HTR-8/SVneo (cell line): Measurements from ENCODE around the gene SRD5A3.

Experiments used
- DNase-seq: peaks from one replicate; pipeline ENCODE4 v3.0.0; 2011; ENCODE audit warnings: low spot score, mixed read lengths; ENCODE audit not compliant: insufficient read length
- FAIRE-seq: peaks from 2 replicates; lab custom pipeline; 2011; peaks lifted over from hg19 to GRCh38; lab: Jason Lieb, UNC

The SRD5A3 gene

DNA sequence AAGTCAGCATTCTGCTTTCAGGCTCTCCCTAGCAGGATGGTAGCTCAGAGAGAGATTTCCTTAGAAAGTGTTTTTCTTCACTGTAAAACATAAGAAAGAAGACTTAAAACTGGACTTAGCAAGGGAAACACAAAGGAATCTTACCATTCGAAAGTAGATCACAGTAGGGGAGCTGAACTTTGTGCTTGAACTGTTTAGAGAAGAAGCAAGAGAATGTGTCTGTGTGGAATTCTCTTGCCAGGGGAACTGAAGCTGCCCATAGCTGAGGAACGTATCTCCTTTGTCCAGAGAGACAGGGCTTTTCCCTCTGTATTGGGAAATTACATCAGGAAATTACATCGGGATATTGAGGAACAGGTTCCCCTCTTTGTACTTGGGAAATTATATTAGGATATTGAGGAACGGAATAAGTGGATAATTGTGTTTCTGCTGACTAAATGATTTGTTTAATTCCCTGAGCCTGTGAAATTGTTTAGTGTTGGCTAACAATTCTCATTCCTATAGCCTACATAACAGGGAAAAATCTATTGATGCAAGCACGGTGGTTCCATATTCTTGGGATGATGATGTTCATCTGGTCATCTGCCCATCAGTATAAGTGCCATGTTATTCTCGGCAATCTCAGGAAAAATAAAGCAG is 21.2 kb downstream of the SRD5A3 start:
- DNase-seq (no peak), FAIRE-seq (no peak)

DNA sequence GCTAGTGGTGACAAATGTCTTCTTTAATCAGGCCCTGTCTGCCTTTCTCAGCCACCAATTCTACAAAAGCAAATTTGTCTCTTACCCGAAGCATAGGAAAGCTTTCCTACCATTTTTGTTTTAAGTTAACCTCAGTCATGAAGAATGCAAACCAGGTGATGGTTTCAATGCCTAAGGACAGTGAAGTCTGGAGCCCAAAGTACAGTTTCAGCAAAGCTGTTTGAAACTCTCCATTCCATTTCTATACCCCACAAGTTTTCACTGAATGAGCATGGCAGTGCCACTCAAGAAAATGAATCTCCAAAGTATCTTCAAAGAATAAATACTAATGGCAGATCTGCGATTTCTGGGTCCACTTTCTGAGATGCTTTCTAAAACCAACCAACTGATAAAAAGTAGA is 23.9 kb downstream of the SRD5A3 start:
- DNase-seq (no peak), FAIRE-seq (no peak)

DNA sequence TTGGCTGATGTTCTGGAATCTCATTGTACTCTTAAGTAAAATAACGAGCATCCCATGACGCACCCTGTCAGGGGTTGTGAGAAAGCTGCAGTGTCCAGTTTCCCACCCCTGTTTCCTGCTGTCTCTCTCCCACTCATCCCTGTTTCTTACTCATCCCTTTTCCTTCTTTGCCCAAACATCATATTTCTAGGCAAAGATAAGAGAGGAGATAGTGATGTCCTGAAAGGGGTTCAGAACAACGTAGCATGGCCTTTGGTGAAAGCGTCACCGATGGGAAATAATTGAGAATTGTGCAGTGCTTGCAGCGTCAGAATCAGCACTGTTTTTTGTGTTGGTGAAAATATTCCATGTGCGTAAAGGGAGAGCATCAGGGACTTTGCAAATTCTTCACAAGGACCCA is 26.2 kb downstream of the SRD5A3 start:
- DNase-seq, result no peak
- no peak for FAIRE-seq

DNA sequence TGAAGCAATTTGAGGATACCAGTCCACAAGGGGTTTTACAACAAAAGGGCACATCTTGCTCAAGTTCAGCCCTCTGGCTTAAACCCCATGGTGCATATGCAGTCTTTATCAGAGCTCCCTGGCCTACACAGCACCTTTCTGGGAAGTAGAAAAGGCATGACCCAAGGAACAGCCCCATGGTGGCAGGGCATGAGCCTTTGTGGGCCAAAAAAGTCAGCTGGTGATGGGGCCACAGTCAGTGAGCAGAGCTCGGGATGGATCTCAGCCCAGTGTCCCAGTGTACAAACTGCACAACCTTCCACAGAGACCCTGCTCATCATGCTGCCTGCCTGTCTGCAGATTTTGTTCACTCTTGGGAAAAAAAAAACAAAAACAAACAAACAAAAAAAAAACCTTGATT is 27.4 kb downstream of the SRD5A3 start:
- DNase-seq, result no peak
- no peak for FAIRE-seq

DNA sequence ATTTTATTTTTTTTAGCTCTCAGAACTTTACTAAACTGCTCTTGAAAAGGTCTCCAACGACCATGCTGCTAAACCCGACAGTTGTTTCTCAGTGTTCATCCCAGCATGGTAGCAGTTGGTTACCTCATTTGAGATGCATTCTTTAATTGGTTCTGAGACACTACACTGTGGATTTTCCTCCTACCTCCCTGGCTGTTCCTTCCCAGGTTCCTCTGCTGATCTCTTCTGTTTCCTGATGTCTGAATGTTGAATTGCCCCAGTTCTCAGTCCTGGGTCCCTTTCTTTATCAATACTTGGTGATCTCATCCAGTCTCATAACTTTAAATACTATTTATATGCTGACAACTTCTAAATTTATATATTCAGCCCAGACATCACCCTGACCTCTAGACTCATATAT is 30.7 kb downstream of the SRD5A3 start:
- FAIRE-seq (no peak), DNase-seq (no peak)

DNA sequence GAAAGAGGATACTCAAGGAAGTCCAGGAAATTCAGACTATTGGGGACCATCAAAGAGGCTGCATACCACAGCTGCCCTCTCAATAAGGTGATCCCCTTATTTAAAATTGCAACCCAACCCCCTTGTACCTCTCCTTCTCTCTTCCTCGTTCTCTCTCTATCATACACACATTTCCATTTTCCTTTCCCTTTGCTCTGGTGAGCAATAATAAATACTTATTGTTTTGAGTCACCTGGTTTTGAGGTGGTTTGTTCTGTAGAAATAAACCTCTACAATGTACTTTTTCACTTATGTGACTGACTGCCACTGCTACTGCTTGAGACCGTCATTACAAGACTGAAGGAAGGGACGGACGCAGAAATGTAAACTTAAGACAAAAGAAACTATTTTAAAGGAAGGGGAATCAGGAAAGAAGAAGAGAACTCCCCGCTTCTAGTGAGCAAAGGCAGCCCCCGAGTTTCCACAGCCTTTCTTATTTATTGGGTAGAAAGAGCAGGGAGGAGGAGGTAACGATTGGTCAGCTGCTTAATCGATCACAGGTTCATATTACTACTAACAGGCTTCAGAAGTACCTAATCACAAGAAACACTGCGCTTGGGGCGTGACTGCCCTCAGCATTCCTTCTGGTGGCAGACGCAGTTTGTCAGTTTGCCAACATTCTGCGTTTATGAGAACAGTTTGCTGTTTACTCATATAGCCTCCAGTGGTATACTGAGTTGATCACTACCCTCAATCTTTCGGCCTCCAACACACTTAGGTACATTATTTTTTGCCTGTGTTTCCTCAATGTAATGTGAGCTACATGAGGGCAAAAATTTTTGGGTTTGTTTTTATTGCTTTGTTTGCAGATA is 32.8 kb downstream of the SRD5A3 start:
- DNase-seq (no peak), FAIRE-seq (no peak)

DNA sequence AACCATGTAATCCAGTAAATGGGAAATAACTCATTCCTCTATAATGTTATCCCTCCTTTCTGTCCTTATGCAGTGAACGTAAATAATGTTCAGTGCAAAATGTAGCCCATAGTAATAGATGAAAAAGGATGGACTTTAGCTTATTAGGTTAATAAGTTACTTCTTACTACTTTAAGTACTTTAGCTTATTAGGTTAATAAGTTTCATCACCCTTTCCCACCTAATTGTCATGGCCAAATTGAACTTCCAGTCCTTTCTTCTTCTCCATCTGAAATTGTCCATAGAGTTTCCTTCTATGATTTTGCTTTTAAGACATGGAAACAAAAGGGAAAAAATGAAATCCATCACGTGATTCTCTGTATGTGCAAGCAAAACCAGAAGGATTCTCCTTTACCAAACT is 34.5 kb downstream of the SRD5A3 start:
- FAIRE-seq (no peak), DNase-seq (no peak)

DNA sequence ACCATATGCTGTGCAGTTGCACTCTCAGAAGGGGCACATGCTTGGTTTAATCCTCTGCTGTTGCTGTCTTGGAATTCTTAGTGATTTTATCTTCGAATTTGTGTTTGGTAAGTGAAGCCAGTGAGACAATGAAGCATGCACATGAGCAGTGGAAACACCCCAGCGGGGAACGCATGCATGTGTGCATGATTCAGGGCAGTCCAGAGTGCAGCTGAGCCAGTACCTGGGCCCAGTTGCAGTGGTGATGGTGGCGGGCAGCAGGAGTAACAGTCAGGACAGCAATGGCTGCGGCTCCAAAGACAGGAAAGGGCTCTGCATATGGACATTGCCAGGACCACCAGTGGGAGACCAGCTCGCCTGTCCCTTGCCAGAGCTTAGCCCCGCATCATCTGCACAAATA is 35.5 kb downstream of the SRD5A3 start:
- no peak for FAIRE-seq

DNA sequence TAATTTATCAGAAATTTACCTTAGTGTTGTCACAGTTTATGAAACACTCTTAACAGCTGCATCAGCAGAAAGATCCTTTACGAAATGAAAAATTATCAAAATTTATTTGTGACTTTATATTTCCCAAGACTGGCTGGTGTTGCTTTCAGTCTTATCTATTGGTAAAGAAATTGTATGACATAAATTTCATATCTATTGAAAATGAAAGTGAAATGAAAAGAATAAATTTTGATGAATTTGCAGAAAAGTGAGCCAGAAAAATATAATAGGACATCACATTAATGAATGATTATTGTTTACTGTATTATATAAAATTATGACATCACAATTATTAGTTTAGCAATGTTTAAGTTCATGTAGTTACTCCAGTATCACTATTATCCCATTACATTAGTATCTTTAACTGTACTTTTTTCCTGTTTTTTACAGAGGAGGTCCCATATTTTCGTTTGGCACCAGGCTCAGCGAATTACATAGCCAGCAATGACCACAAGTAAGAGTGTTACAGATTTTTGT is 36.5 kb downstream of the SRD5A3 start:
- FAIRE-seq, result no peak
- DNase-seq, result no peak

More for the DNA sequence above, 35.5 kb downstream of the SRD5A3 start:
- no peak for DNase-seq

DNA sequence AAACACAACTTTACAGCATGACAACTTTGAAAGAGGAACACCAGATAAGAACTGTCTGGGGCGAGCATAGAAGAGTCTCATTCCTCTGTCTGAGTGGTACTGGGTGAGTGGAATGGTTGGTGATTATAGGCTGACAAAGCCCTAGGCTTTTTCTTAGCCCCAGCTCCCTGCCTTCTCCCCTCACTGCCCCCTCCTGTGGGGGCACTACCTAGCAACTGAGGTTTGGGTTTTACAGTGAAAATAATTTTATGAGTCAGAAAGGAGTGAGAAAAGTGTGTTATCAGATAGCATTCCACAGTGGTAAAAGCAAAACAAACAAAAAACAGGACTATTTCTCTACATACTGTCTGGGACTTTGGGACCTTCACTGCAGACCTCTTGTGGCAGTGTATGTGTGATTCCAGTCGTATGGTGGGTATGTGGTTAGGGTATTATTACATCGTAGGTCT is 39.2 kb downstream of the SRD5A3 start:
- DNase-seq, result no peak
- no peak for FAIRE-seq

DNA sequence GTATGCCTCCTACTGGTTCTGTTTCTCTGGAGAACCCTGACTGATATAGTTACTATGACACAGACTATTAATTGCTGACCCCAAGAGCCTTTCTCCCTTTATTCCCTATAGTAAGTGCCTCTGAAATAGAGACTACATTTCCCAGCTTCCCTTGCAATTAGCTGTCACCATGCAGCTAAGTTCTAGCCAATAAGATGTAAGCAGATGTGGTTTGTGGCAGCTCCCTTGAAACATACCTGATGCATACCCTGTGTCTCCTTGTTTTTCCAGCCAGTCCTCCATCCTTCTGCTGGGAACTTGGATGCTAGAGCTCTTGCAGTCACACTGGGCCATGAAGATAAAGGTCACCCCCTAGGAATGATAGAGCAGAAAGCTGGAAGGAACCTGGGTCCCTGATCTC is 40.0 kb downstream of the SRD5A3 start:
- no peak for DNase-seq
- no peak for FAIRE-seq

DNA sequence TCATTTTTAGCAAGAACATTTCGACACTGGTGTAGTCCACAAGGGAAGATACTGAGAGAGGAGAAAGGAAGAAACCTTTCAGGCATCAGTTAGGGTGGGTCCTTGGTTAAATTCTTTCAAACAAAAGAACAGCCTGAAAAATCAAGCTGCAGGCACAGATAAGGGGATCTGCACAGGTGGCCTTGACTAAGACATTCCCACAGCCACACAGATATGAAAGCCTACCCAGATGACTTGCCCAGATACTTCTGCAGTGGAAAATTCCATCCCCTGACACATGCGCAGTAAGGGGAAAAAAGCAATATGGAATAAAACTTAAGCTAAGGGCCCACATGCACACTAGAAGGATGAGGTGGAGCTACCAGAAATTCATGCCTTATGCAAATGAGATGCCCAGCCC is 40.8 kb downstream of the SRD5A3 start:
- no peak for DNase-seq
- no peak for FAIRE-seq

DNA sequence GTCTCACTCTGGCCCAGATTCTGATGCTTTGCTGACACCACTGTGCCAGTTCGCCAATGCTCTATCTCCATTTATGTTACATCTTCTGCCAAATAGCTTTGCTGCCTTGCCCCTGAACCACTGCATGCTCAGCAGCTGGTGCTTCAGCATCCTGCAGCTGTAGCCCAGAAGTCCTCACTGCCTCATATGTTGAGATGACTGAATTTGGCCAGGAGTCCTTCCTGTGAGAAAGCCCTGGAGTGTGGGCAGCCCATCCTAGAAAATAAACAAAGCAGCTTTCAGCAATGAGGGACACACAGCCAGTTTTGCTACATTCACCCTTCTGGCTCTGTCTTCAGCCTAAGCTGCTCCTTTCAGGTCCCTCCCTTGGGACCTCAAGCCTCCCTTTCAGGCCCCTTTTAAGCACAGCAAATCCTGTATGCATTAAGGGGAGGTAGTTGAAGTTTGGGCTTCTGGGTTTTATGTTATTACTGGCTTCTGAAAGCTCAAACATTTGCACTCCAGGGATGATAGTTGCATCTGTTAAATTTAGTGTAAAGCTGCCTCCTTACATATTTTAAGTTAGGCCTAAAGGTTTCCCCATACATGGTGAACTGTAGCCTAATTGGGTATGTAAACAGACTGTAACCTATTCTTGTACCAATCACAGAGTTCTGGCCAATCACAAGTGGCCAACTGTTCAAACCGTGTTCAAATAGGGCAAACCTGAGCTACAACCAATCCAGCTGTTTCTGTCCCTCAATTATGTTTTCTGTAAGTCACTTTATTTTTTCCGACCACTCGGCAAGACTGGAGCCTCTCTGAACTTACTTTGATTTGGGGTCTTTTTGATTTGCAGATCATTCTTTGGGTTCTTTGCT is 47.6 kb downstream of the SRD5A3 start:
- FAIRE-seq (no peak), DNase-seq (no peak)

DNA sequence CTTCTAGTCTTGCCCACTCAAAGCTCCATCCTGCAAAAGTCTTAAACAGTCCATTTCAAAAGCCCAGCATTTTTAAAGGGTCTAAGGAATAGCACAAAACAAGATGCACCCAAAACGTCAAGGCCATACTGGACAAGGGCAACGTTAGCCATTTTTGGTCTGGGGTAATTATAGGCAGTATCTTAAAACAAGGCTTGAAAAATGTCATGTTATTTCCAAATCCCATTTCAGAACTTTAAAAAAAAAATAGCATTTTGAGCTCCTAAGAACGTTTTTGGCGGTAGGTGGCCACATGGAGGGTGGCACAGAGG is 49.1 kb downstream of the SRD5A3 start:
- DNase-seq, result no peak
- FAIRE-seq, result no peak

DNA sequence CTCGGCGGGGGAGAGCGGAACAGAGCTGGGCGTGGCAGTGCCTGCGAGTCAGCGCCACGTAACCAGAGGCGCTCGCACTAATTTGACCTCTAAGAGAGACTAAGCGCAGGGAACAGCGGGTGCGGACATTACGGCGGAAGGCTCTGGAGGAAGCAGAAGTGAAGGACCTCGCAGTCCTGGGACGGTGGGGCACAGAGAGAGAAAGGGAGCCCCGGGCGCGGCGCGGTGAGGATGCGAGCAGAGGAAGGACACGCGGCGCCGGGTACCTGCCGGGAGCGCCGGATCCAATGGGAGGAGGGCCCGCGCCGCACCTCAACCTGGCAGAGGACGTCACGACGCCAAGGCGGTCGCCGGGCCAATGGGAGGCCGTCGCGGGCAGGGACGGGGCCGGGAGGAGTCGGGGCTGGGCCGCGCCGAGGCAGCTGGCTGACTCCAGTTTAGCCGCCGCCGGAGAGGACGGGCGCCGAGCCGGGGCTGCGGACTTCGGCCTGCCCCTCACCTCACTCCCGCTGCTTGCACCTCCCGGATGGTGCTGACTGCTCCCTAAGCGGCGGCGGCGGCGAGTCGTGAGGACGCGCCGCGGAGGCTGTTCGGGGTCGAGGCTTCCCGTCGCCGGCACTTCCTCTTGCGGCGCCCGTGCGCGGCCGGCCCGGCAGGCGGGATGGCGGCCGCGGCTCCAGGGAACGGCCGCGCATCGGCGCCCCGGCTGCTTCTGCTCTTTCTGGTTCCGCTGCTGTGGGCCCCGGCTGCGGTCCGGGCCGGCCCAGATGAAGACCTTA is 49.7 kb downstream of the SRD5A3 start, which contains the start of gene TMEM165:
TSS of gene TMEM165 (plus strand) at position 429 of the 779 bp plus-strand sequence. CDS start at position 662, 233 bp downstream.
- peak; percentile 69 for DNase-seq
- FAIRE-seq, result peak; percentile 85

DNA sequence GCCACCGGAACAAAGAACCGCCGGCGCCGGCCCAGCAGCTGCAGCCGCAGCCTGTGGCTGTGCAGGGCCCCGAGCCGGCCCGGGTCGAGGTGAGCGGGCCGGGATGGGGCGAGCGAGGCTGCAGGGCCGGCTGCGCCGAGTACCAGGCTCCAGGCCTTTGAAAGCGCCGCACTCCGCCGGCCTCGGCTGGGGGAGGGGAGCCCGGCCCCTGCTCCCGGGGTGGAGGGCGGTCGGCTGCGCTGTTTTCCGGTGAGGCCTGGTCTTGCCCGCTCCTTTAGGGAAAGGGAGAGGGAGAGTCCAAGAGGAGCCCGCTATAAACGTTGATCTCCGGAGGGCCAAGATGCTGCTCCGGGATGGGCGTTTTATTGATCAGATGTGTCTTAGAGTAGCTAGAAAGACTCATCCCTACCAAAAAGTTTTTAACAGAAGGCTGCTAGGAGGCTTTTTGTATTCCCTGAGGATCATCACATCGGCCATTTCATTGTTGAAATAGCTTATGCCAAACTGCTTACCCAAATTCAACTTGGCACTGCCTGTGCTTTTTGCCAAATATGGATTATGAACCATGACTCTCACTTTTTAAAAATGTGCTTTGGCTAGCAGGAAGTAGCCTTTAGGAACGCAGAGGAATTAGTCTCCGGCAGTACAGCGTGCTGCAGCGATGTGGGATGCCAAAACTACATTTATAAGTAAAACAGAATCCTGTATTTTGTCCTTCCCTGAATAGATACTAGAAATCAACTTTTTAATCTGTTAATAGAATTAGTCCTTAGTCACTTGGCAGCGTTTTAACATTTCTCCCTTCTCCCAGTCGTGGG is 50.5 kb downstream of the SRD5A3 start:
- FAIRE-seq (no peak), DNase-seq (no peak)

DNA sequence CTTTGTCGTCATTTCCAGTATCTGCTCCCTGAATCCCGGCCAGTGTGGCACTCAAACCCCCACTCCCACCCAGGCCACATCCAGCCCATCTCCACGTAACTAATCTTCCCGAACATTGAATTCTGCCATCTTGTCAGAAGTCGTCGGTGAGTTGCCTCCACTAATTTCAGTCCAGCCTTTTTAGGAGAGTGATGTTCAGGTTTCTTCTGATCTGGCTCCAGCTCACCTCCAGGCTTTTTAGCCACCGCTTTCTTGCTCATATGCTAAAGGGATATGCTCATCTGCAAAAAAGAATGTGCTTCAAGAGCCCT is 51.0 kb downstream of the SRD5A3 start:
- no peak for FAIRE-seq
- DNase-seq, result no peak

DNA sequence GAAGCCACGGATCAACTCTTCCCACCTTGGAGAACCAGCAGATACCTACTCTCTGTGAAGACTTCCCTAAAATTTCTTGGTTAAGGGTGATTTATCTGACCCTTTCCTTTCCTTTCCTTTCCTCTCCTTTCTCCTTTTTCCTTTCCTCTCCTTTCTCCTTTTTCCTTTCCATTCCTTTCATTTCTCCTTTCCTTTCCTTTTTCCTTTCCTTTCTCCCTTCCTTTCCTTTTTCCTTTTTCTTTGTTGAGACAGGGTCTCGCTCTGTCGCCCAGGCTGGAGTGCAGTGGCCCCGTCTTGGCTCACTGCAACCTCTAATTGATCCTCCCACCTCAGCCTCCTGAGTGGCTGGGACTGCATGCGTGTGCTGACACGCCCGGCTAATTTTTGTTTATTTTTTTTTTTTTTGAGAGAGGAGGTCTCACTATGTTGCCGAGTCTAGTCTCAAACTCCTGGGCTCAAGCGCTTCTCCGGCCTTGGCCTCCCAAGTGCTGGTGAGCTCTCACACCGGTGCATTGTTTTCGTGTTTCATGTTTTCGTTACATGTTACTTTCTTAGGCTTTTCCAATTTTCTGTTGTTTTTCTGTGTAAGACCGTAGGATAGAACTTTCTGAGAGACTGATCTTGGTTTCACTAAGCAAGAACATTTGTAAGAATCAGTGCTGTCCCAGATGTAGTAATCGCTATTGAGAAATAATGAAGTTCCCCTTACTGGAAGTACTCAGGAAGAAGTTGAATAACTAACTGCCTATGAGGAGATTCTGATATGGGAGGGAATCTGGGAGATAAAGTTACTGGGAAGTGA is 51.7 kb downstream of the SRD5A3 start:
- FAIRE-seq (no peak), DNase-seq (no peak)
